HuH-7 (cell line): ENCODE results near the gene PAPSS1.
"Not testable (repeated sequence)": the region's sequence is repeated elsewhere in the genome, so short reads cannot be mapped to it uniquely, and the experiment has no call there.

Experiments used
- DNase-seq: peaks from one replicate; pipeline ENCODE4 v3.0.0; 2011; ENCODE audit warnings: low spot score

PAPSS1 gene

DNA sequence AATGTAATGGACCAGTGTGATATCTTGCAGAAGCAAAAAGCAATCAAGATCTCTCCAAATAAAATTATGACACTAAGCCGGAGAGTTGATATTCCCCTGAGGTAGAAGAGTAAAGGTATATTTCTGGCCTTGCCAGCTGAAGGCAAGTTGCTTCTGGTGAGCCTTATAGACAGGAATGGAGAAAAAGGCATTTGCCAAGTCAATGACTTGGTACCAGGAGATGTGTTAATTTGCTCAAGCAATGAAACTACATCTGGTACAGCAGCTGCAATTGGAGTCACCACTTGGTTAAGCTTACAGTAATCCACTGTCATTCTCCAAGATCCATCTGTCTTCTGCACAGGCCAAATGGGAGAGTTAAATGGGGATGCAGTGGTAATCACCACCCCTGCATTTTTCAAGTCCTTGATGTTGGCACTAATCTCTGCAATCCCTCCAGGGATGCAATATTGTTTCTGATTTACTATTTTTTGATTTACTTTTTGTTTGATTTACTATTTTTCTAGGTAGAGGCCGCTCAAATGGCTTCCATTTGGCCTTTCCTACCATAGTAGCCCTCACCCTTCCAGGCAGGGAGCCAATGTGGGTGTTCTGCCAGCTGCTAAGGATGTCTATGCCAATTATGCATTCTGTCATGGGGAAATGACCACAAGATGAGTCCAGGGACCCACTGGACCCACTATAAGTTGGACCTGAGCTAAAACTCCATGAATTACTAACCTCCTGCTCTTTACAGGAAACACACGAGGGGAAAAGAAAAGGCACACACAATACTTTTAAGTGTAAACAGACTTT is 6.3 kb upstream of the PAPSS1 start:
- DNase-seq, result not testable (repeated sequence)

DNA sequence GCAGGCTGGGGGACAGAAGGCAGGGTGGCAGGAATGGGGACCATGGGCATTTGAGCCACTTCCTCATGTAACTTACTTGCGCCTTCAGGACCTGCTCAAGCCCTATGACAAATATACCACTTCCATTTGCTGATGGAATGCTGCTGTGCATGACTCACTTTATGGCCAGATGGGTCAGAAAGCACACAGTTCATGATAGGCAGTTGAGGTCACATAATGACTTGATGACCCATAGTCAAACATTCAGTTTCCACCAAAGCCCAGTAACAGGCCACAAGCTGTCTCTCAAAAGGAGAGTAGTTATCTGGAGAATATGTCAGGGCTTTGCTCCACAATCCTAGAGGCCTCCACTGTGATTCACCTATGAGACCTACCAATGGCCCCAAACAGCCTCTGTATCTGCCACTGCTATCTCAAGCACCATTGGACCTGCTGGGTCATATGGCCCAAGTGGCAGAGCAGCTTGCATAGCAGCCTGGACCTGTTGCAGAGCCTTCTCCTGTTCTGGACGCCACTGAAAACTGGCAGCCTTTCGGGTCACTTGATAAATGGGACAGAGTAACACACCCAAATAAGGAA is 5.3 kb upstream of the PAPSS1 start:
- DNase-seq, result no peak

DNA sequence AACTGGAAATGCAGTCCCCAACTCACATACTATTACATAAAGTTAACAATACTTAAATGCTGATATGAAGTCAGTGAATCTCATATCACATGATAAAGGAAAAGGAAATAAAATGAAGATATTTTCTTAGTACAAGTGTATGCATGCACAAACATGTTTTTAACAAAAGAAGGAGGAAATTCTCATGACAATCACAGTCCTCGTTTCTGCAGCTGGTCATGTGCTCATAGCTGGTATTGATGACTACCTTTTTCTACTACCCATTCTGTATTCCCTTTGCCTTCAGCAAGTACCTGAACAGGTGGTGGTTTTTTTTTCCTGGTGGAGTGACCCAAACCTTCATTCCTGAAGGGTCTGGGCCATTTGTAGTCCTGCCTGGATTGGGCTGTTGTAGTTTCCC is 3.3 kb upstream of the PAPSS1 start:
- not testable (repeated sequence) for DNase-seq

DNA sequence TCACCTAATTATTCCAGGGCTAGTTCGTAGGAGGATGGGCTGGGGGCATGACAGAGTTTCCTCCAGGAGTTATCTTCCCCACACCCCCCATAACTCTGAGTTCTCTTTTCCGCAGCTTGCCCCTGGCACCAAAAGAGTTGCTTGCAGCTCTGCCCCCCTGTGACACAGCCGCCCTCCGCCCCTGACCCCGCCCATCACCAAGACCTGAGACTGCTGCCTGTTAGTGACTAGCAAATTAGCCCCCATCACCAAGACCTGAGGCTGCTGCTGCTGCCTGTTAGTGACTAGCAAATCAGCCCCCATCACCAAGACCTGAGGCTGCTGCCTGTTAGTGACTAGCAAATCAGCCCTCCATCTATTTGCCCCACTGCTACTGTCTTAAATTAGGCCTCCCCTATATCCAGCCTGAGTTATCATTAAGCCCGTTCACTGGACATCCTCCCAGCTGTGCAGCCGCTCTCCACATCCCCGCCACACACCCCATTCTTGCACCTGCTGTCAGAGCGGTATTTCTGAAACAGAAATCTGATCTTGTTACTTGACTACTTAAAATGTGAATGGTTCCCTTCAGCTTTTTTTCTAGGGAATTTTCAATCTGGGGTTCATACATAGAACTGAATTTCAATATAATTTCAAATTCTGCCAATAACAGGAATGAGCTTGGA is 1.5 kb upstream of the PAPSS1 start:
- peak; percentile 18 for DNase-seq

DNA sequence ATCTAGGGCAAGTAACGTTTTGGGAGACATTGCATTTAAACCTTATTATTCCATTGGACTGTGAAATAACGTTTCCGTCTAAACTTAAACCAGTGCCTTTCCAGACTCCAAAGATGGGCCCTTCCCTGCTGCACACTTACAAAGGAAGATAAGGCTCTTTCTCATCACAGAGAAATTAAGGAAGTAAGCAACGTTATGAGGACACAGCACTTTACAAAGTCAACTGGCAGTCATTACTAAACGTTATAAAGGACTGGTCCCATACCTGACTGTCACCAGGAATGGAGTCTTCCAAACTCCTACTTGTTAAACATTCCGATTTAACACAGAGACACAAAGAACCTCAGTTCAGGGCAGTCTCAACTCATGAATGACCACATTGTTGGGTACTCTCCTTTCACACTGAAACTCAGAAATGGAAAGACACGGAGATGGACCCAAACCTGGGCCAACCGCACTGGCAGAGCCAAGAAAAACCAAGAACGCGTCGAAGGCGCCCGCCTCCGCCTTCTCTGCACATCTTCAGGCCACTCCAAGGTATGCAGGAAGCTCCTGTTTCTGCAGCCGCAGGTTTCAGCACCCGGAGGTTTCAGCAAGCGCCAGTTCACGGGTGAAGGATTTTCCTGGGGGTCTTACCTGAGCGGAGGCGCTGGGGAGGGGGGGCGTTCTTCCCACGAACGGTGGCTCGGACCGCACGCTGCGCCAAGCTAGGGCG is 670 bp downstream of the PAPSS1 start:
- peak; percentile 3 for DNase-seq

DNA sequence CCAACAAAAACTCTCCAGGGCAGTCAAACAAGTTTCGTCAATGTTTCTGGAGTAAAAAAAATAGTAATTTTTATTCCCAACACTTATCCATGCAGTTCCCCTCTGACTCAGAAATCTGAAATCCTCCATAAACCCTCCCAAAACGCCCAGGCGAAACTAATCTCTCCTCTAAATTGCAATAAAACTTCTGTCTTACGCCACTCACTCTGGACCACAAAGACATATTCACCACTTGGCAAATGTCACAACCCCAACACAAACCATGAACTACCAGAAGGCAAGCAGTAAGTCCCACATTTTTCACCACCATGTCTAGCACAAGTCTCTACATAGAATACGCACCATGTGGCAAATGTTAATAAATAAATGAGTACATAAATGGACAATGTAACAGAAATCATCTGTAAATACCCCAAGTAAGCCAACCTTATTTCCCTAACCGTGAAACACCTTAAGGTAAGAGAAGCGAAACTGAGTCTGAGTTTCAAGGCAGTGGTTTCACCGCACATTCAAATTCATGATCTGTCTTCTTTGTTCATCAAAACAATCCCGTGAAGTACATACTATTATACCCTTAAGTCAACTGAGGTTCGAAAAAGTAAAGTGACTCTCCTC is 1.6 kb downstream of the PAPSS1 start:
- no peak for DNase-seq

- DNase-seq, result no peak
These were observed 5.8 kb downstream of the PAPSS1 start for GRCh38 chr4:107714256-107714655.

DNA sequence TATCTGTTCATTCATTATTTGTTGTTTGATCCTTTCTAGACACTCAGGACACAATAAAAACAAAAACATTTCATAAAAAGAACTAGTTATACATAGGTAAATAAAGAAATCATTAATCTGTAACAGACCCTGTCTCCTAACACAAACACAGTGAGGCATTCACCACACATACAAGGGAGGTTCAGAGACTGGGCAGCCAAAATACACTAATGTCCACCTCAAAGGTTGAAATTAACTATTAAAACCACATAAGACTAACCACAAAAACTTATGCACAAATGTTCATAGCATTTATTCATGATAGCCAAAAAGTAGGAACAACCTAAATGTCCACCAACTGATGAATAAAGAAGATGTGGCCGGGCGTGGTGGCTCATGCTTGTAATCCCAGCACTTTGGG is 7.8 kb downstream of the PAPSS1 start:
- DNase-seq, result no peak

GRCh38 chr4:107711831-107712230 is 8.2 kb downstream of the PAPSS1 start:
- DNase-seq, result no peak

GRCh38 chr4:107710493-107711459 is 9.3 kb downstream of the PAPSS1 start:
- DNase-seq, result no peak

- DNase-seq, result no peak
These were observed 10.1 kb downstream of the PAPSS1 start for GRCh38 chr4:107709916-107710315.

- no peak for DNase-seq
These were observed 11.8 kb downstream of the PAPSS1 start for GRCh38 chr4:107708225-107708624.

DNA sequence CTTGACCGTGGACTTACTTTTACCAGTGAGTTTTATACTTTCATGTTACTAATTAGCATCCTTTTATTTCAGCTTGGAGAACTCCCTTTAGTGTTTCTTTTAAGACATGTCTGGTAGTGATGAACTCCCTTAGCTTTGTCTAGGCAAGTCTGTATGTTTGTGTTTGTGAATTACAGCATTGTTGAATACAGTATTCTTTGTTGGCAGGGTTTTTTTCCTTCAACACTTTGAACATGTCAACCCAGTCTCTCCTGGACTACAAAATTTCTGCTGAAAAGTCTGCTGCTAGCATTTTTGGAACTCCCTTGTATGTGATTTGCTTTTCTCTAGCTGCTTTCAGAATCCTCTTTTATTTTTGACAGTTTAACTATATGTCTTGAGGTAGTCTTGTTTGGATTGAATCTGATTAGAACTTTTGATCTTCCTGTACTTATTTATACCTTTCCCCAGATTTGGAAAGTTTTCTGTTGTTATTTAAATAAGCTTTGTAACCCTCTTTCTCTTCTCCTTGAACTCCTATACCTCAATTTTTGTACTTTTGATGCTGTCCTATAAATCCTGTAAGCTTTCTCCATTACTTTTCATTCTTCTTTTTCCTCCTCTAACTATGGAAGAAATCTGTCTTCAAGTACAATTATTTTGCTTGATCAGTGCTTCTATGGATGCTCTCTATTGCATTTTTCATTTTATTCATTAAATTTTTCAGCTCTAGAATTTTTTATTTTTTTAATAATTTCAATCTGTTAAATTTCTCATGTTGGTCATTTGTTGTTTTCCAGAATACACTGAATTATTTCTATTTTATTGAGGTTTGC is 14.1 kb downstream of the PAPSS1 start:
- DNase-seq, result no peak

DNA sequence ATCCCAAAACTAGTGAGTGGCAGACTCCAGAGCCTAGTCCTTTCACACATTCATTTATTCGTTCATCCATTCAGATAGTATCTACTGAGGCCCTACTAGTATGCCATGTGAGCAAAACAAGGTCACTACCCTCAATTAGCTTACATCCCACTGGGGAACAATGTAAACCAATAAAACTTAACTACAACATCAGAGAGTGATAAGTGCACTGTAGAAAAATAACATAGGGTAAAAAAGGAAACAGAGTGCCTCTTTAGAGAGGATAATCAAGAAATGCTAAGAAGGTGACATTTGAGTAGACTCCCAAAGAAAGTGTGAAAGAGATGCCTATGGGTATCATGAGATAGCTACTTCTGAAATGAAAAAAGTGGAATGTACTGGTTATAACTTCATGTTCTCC is 18.5 kb downstream of the PAPSS1 start:
- no peak for DNase-seq

DNA sequence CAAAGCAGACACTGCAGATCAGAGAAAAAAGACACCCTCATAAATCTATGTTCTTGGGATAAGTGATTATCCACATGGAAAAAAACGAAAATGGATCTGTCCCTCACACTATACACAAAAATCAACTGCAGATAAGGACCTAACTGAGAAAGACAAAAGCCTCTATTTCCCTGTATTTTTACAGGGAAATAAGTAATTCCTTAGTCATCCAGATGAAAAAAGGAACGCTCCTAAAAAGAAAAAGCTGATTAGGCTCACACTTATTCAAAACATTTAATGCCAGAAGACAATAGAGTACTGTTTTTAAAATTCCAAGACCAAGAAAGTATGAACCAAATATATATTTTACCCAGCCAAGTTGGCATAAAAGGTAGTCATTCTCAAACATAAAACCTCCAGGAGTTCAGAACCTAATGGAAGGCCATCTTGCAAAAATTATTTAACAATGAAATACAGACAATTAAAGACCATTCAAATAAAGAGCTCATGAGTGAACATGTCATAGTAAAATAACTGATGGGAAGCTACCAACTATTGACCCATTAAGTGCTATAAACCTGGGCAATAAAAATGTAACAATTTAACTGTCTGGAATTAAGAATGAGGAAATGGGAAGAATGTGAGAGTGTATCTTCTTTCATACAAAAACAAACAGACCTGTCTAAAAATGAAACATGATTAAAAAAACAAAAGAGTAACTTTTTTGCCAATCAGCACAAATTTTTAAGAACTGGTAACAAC is 20.4 kb downstream of the PAPSS1 start:
- DNase-seq, result no peak

GRCh38 chr4:107696187-107696586 is 23.8 kb downstream of the PAPSS1 start:
- DNase-seq, result not testable (repeated sequence)

GRCh38 chr4:107693132-107693531 is 26.9 kb downstream of the PAPSS1 start:
- no peak for DNase-seq

- DNase-seq, result no peak
These were observed 27.8 kb downstream of the PAPSS1 start for GRCh38 chr4:107692202-107692601.

GRCh38 chr4:107691378-107691777 is 28.7 kb downstream of the PAPSS1 start:
- no peak for DNase-seq
